Measurements from ENCODE around the gene FARP1. TPM values are rescaled to one million over a fixed set of nuclear protein-coding genes. Genes with fewer than 3 reads are reported as not detected.

FARP1 gene
- total RNA-seq, 1 donor from 2014 or later = 128 TPM

GRCh38 chr13:98265692-98266551 is 123.0 kb downstream of the FARP1 start:
- DNase-seq (ENCODE audit: low read depth) (peak; percentile 72), FAIRE-seq (no peak)
- Histone ChIP-seq H2AFZ (ENCODE audit: low read depth, low read length) (no peak overlapping the region), H3K27ac (ENCODE audit: low read depth, low read length) (peak overlapping the region; percentile 17), H3K9me3 (ENCODE audit: insufficient read depth, low read depth, low read length) (no peaks in the 10 kb centered on the region), H3K79me2 (ENCODE audit: insufficient read depth, low read length) (peaks cover 49% of the 10 kb centered on the region), H3K27me3 (ENCODE audit: insufficient read depth, low read length) (no peaks in the 10 kb centered on the region), H3K36me3 (ENCODE audit: insufficient read depth, low read length) (no peaks in the 10 kb centered on the region), H3K9ac (ENCODE audit: low read length) (peak overlapping the region; percentile 35), H3K4me1 (ENCODE audit: insufficient read depth, low read length) (peaks cover 18% of the 10 kb centered on the region), H3K4me3 (ENCODE audit: insufficient read depth, low read depth, low read length) (no peak overlapping the region), H4K20me1 (ENCODE audit: insufficient read depth, low read length) (peaks cover 55% of the 10 kb centered on the region), H3K4me2 (ENCODE audit: low read length) (peak overlapping the region; percentile 41)
- H3K4me1 Mint-ChIP-seq (ENCODE audit: low read depth, unreplicated experiment) = peaks cover 18% of the 10 kb centered on the region
- no peak overlapping the region for H3K27ac Mint-ChIP-seq (ENCODE audit: unreplicated experiment)
- no peaks in the 10 kb centered on the region for H3K27me3 Mint-ChIP-seq (ENCODE audit: low read depth, unreplicated experiment)
- peaks cover 10% of the 10 kb centered on the region for H3K36me3 Mint-ChIP-seq (ENCODE audit: low read depth, unreplicated experiment)
- TF ChIP-seq, protein P1, sequence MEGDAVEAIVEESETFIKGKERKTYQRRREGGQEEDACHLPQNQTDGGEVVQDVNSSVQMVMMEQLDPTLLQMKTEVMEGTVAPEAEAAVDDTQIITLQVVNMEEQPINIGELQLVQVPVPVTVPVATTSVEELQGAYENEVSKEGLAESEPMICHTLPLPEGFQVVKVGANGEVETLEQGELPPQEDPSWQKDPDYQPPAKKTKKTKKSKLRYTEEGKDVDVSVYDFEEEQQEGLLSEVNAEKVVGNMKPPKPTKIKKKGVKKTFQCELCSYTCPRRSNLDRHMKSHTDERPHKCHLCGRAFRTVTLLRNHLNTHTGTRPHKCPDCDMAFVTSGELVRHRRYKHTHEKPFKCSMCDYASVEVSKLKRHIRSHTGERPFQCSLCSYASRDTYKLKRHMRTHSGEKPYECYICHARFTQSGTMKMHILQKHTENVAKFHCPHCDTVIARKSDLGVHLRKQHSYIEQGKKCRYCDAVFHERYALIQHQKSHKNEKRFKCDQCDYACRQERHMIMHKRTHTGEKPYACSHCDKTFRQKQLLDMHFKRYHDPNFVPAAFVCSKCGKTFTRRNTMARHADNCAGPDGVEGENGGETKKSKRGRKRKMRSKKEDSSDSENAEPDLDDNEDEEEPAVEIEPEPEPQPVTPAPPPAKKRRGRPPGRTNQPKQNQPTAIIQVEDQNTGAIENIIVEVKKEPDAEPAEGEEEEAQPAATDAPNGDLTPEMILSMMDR (IDR thresholded peaks at IDR 0.05; ENCODE audit: insufficient read depth, low read depth, low read length) = no peak
- TF ChIP-seq EZH2 (IDR thresholded peaks at IDR 0.05; ENCODE audit: insufficient read depth, low read length) = no peak
- peaks cover 2% of the 10 kb centered on the region for H3K9me3 Mint-ChIP-seq (ENCODE audit: unreplicated experiment)
- no peak overlapping the region for H3K4me3 Mint-ChIP-seq (ENCODE audit: unreplicated experiment)

DNA sequence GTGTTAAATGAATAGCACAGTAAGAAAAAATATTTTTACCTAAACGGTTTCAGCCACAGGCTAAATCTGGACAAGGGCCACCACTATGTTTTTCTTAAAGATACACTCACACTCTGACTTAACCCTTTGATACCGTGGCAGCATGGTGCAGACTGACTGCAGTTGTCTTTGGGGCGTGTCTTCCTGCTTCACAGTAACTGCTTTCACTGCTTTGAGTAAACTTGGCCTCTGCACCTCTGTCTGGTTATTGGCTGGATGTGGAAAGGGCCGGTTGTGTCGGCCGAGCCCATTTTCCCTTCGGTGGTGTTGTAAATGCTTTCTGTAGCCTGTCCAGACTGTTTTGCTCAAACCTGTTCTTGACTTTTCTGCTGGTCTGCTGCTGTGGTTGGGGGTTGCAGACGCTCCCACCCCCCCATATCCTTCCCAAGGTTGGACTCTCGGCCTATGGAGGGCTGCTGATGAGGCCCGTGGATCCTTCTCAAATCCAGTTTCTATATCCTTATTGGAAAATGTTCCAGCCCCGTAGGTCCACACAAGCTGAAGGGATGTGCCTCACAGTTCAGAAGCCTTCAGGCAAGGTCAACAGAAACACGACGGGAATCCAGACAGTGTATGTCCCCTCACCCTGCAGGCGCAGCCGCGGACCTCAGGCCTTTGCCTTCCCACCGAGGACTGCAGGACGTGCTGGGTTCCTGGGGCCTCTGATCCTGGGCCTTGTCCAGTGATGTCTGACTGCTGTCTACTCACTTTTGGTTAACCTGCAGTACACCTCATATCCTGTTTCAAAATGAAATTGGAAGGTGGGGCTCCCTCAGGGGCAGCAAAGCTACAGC is 124.4 kb downstream of the FARP1 start:
- H3K27me3 ChIP-seq (ENCODE audit: insufficient read depth, low read length) = no peaks in the 10 kb centered on the region
- Mint-ChIP-seq H3K27ac (ENCODE audit: unreplicated experiment) (peak overlapping the region; percentile 26), H3K36me3 (ENCODE audit: low read depth, unreplicated experiment) (peaks cover 10% of the 10 kb centered on the region), H3K9me3 (ENCODE audit: unreplicated experiment) (peaks cover 2% of the 10 kb centered on the region), H3K27me3 (ENCODE audit: low read depth, unreplicated experiment) (no peaks in the 10 kb centered on the region), H3K4me3 (ENCODE audit: unreplicated experiment) (no peak overlapping the region), H3K4me1 (ENCODE audit: low read depth, unreplicated experiment) (peaks cover 8% of the 10 kb centered on the region)
- H3K79me2 ChIP-seq (ENCODE audit: insufficient read depth, low read length) = peaks cover 51% of the 10 kb centered on the region
- DNase-seq (ENCODE audit: low read depth) (peak; percentile 55), FAIRE-seq (no peak)
- H3K36me3 ChIP-seq (ENCODE audit: insufficient read depth, low read length) = no peaks in the 10 kb centered on the region
- H3K4me1 ChIP-seq (ENCODE audit: insufficient read depth, low read length) = peaks cover 18% of the 10 kb centered on the region
- H3K27ac ChIP-seq (ENCODE audit: low read depth, low read length) = peak overlapping the region; percentile 5
- H2AFZ ChIP-seq (ENCODE audit: low read depth, low read length) = peak overlapping the region; percentile 9
- H3K9ac ChIP-seq (ENCODE audit: low read length) = peak overlapping the region; percentile 19
- H3K4me2 ChIP-seq (ENCODE audit: low read length) = peak overlapping the region; percentile 41
- peaks cover 47% of the 10 kb centered on the region for H4K20me1 ChIP-seq (ENCODE audit: insufficient read depth, low read length)
- H3K9me3 ChIP-seq (ENCODE audit: insufficient read depth, low read depth, low read length) = no peaks in the 10 kb centered on the region
- H3K4me3 ChIP-seq (ENCODE audit: insufficient read depth, low read depth, low read length) = no peak overlapping the region
- TF ChIP-seq, protein P1 (IDR thresholded peaks at IDR 0.05; ENCODE audit: insufficient read depth, low read depth, low read length) = no peak
- TF ChIP-seq EZH2 (IDR thresholded peaks at IDR 0.05; ENCODE audit: insufficient read depth, low read length) = no peak

Measured in astrocyte (in vitro differentiated cells and primary cell).